H1 (cell line): ENCODE measurements around the gene OR8B8. TPM values are rescaled to one million over a fixed set of nuclear protein-coding genes. Genes with fewer than 3 reads are reported as not detected.

Experiments used
- BCL11A ChIP-seq, 2 experiments: IDR thresholded peaks; one replicate each; pipeline ENCODE4 v1.6.1; 2011; ENCODE audit warnings: low read depth in 2 of 2, low read length in 2 of 2, mild to moderate bottlenecking in 2 of 2
- KDM4A ChIP-seq: IDR thresholded peaks from one replicate; pipeline ENCODE4 v1.7.1; 2012; ENCODE audit warnings: low read depth, mild to moderate bottlenecking, moderate library complexity, low read length, inconsistent platforms; ENCODE audit not compliant: severe bottlenecking
- RFX5 ChIP-seq: IDR thresholded peaks from 2 replicates; pipeline ENCODE4 v1.6.1; 2011; ENCODE audit warnings: low read depth, low read length, improper control_type of control experiment, borderline replicate concordance
- polyA plus RNA-seq, 7 experiments: library from polyadenylated mRNA; depleted of rRNA in 3 of 7; stranded (reverse) in 5 of 7; unstranded in 2 of 7; fragments of >200 nt in 5 of 7; fragments of 200-250 nt in 2 of 7; gene quantifications; 1 replicate in 5 of 7; 2 replicates in 1 of 7; 4 replicates in 1 of 7; pipeline versions ENCODE4 v1.2.1 to v1.2.3, GENCODE V29; 2011 to 2013; ENCODE audit warnings: missing spikeins in 2 of 7, mixed read lengths in 2 of 7
- total RNA-seq: library from RNA; stranded (reverse); fragmentation: NEBNext Ultra II Directional; extraction: Animal tissue kit (Norgen Biotek cat#: 25700); gene quantifications from 2 replicates; pipeline ENCODE4 v1.2.1, GENCODE V29; 2021
- TF ChIP-seq, protein P1 (sequence below), 3 experiments: IDR thresholded peaks; 1 replicate in 2 of 3; 2 replicates in 1 of 3; pipeline versions ENCODE4 v1.5.1 to v1.6.1; 2011; ENCODE audit warnings: low read length in 3 of 3, mild to moderate bottlenecking in 3 of 3, inconsistent platforms in 2 of 3, low read depth in 1 of 3, moderate library complexity in 1 of 3; ENCODE audit not compliant: insufficient read depth in 1 of 3; ENCODE audit errors: control extremely low read depth in 1 of 3

OR8B8 gene
- total and polyA plus RNA-seq, 2 of the 8 experiments (the other 6 are each of a cell fraction or from before 2014, with no cell fraction given): not detected

DNA sequence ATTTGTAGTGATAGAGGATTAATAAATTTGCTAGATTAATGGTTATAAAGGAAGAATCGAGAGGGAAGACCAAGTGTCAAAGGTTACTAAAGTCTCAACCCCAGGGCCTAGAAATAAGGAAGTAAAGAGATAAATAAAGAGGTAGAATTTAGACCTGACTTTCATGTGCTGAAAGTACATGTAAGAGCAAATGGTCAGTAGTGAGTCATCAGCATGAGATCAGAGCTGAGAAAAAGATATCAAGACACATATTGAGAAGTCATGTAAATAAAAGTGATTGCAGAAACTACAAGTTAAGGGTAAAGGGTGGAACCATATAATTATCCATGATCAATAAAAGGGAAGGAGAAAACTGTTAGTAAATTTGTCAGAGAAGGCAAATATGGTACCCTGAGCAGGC is 1.4 kb upstream of the OR8B8 start (continued):
- TF ChIP-seq KDM4A (no peak), BCL11A (IDR thresholded peaks at IDR 0.05; ENCODE audit: low read depth in 2 of 2, low read length in 2 of 2) (no peak), RFX5 (no peak)
- TF ChIP-seq, protein P1, sequence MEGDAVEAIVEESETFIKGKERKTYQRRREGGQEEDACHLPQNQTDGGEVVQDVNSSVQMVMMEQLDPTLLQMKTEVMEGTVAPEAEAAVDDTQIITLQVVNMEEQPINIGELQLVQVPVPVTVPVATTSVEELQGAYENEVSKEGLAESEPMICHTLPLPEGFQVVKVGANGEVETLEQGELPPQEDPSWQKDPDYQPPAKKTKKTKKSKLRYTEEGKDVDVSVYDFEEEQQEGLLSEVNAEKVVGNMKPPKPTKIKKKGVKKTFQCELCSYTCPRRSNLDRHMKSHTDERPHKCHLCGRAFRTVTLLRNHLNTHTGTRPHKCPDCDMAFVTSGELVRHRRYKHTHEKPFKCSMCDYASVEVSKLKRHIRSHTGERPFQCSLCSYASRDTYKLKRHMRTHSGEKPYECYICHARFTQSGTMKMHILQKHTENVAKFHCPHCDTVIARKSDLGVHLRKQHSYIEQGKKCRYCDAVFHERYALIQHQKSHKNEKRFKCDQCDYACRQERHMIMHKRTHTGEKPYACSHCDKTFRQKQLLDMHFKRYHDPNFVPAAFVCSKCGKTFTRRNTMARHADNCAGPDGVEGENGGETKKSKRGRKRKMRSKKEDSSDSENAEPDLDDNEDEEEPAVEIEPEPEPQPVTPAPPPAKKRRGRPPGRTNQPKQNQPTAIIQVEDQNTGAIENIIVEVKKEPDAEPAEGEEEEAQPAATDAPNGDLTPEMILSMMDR (IDR thresholded peaks at IDR 0.05; ENCODE audit: control extremely low read depth in 1 of 3, insufficient read depth in 1 of 3, low read depth in 1 of 3, low read length in 3 of 3): no peak
